IMR-90 (cell line): ENCODE data around the gene KIF20B. TPM values are rescaled to one million over a fixed set of nuclear protein-coding genes. Genes with fewer than 3 reads are reported as not detected.

Experiments used
- ATAC-seq: fragments of 200-7000 bp; cut with Tn5 transposase; 2 replicates; pipeline ENCODE4 v1.9.1; 2020; ENCODE audit warnings: low read depth, mild to moderate bottlenecking, moderate library complexity
- BruUV-seq: library from RNA; stranded (reverse); fragments of 400-500 nt; replicated peaks from 2 replicates; lab custom pipeline; 2021; lab: Mats Ljungman, UMichigan
- CTCF ChIA-PET: fragments of 300-600 bp; formaldehyde crosslinking; extraction: SDS; loops from one replicate; lab custom pipeline; 2021; ENCODE audit warnings: antibody characterized with exemption; lab: Yijun Ruan, JAX
- POLR2A ChIA-PET: fragments of 300-600 bp; sonication (Branson Sonifier 250); formaldehyde crosslinking; loops from one replicate; lab custom pipeline; 2022; ENCODE audit warnings: antibody characterized with exemption; ENCODE audit not compliant: unreplicated experiment; lab: Charles Lee
- DNase-seq: peaks from one replicate; pipeline ENCODE4 v3.0.0; 2013
- H2AFZ ChIP-seq: replicated peaks from 2 replicates; pipeline ENCODE3; 2013; ENCODE audit warnings: low read length, mild to moderate bottlenecking; ENCODE audit not compliant: poor library complexity
- H2AK5ac ChIP-seq: 2 replicates; pipeline ENCODE4 v1.6.1; 2013; ENCODE audit warnings: low read depth, low read length, inconsistent platforms
- H2AK9ac ChIP-seq: replicated peaks from 2 replicates; pipeline ENCODE3; 2013; ENCODE audit warnings: mild to moderate bottlenecking, low read depth, low read length, moderate library complexity; ENCODE audit not compliant: poor library complexity
- H2BK120ac ChIP-seq: 2 replicates; pipeline ENCODE4 v1.6.1; 2013; ENCODE audit warnings: low read depth, low read length, inconsistent platforms
- H2BK15ac ChIP-seq: 3 replicates; pipeline ENCODE4 v1.6.1; 2013; ENCODE audit warnings: low read depth, low read length, inconsistent platforms
- H2BK20ac ChIP-seq: 2 replicates; pipeline ENCODE4 v1.6.1; 2013; ENCODE audit warnings: low read depth, mild to moderate bottlenecking, inconsistent platforms, low read length, moderate library complexity
- H2BK5ac ChIP-seq: 2 replicates; pipeline ENCODE4 v1.6.1; 2013; ENCODE audit warnings: mild to moderate bottlenecking, low read depth, low read length, inconsistent platforms; ENCODE audit not compliant: poor library complexity, severe bottlenecking
- H3K14ac ChIP-seq: replicated peaks from 2 replicates; pipeline ENCODE4 v1.6.1; 2013; ENCODE audit warnings: low read depth, low read length, inconsistent platforms
- H3K18ac ChIP-seq: 2 replicates; pipeline ENCODE4 v1.6.1; 2013; ENCODE audit warnings: low read depth, low read length, control low read depth
- H3K23ac ChIP-seq: 2 replicates; pipeline ENCODE4 v1.6.1; 2013; ENCODE audit warnings: low read depth, low read length, inconsistent platforms
- H3K27ac ChIP-seq: 2 replicates; pipeline ENCODE4 v1.5.1; 2013; ENCODE audit warnings: mild to moderate bottlenecking, control low read depth, low read length; ENCODE audit not compliant: insufficient read depth
- H3K27me3 ChIP-seq: 2 replicates; pipeline ENCODE4 v1.6.1; 2013; ENCODE audit warnings: low read length; ENCODE audit not compliant: control insufficient read depth, insufficient read depth
- H3K36me3 ChIP-seq: 2 replicates; pipeline ENCODE4 v1.6.1; 2013; ENCODE audit warnings: low read length, mixed read lengths; ENCODE audit not compliant: control insufficient read depth, insufficient read depth
- H3K4ac ChIP-seq: 2 replicates; pipeline ENCODE4 v1.6.1; 2013; ENCODE audit warnings: low read depth, low read length, inconsistent platforms
- H3K4me1 ChIP-seq: 2 replicates; pipeline ENCODE4 v1.6.1; 2013; ENCODE audit warnings: low read length, mixed read lengths; ENCODE audit not compliant: control insufficient read depth, insufficient read depth
- H3K4me2 ChIP-seq: 2 replicates; pipeline ENCODE4 v1.6.1; 2013; ENCODE audit warnings: low read depth, mild to moderate bottlenecking, control low read depth, low read length, moderate library complexity
- H3K4me3 ChIP-seq: 2 replicates; pipeline ENCODE4 v1.5.1; 2013; ENCODE audit warnings: low read depth, mild to moderate bottlenecking, control low read depth, low read length, moderate library complexity; ENCODE audit not compliant: insufficient read depth
- H3K56ac ChIP-seq: 2 replicates; pipeline ENCODE4 v1.6.1; 2013; ENCODE audit warnings: low read length, inconsistent platforms; ENCODE audit not compliant: insufficient read depth; ENCODE audit errors: extremely low read depth
- H3K79me1 ChIP-seq, 2 experiments: 2 replicates each; pipeline ENCODE4 v1.6.1; 2013; ENCODE audit warnings: low read length in 2 of 2, inconsistent platforms in 1 of 2, low read depth in 1 of 2
- H3K9ac ChIP-seq: 2 replicates; pipeline ENCODE4 v1.6.1; 2013; ENCODE audit warnings: low read depth, low read length, control low read depth
- H3K9me1 ChIP-seq: 2 replicates; pipeline ENCODE4 v1.6.1; 2013; ENCODE audit warnings: low read length, inconsistent platforms; ENCODE audit not compliant: insufficient read depth
- H3K9me3 ChIP-seq: 2 replicates; pipeline ENCODE4 v1.6.1; 2013; ENCODE audit warnings: low read length; ENCODE audit not compliant: control insufficient read depth, insufficient read depth
- H4K20me1 ChIP-seq: 2 replicates; pipeline ENCODE4 v1.6.1; 2013; ENCODE audit warnings: low read length, inconsistent platforms; ENCODE audit not compliant: insufficient read depth
- H4K5ac ChIP-seq: 2 replicates; pipeline ENCODE4 v1.6.1; 2013; ENCODE audit warnings: mild to moderate bottlenecking, low read depth, low read length, control low read depth
- H4K8ac ChIP-seq, 2 experiments: 2 replicates each; pipeline ENCODE4 v1.6.1; 2013; ENCODE audit warnings: low read depth in 2 of 2, low read length in 2 of 2, control low read depth in 1 of 2, inconsistent platforms in 1 of 2
- H4K91ac ChIP-seq: 2 replicates; pipeline ENCODE4 v1.6.1; 2013; ENCODE audit warnings: low read depth, low read length, inconsistent platforms; ENCODE audit not compliant: insufficient read depth
- BHLHE40 ChIP-seq: fragments of 150-350 bp; IDR thresholded peaks from 2 replicates; pipeline ENCODE4 v1.6.1; 2016; ENCODE audit warnings: mild to moderate bottlenecking, low read depth, low read length
- CEBPB ChIP-seq: IDR thresholded peaks from 2 replicates; pipeline ENCODE4 v1.6.1; 2012; ENCODE audit warnings: low read depth, low read length, improper control_type of control experiment
- CHD1 ChIP-seq: IDR thresholded peaks from 2 replicates; pipeline ENCODE4 v1.6.1; 2012; ENCODE audit warnings: low read depth, low read length, improper control_type of control experiment
- CTCF ChIP-seq: conservative IDR thresholded peaks from 2 replicates; pipeline ENCODE4 v1.5.1; 2012; ENCODE audit warnings: mild to moderate bottlenecking, low read depth, low read length, improper control_type of control experiment
- ELK1 ChIP-seq: fragments of 150-350 bp; IDR thresholded peaks from 2 replicates; pipeline ENCODE4 v1.6.1; 2016; ENCODE audit warnings: low read depth, mild to moderate bottlenecking, low read length, moderate library complexity, borderline replicate concordance
- FOS ChIP-seq: fragments of 150-350 bp; IDR thresholded peaks from 2 replicates; pipeline ENCODE4 v1.6.1; 2016; ENCODE audit warnings: low read depth, low read length
- MAFK ChIP-seq: IDR thresholded peaks from 2 replicates; pipeline ENCODE4 v1.6.1; 2012; ENCODE audit warnings: low read depth, low read length, improper control_type of control experiment
- MAZ ChIP-seq: IDR thresholded peaks from 2 replicates; pipeline ENCODE4 v1.6.1; 2012; ENCODE audit warnings: low read depth, mild to moderate bottlenecking, low read length, improper control_type of control experiment, moderate library complexity, borderline replicate concordance
- MXI1 ChIP-seq: IDR thresholded peaks from 2 replicates; pipeline ENCODE4 v1.6.1; 2012; ENCODE audit warnings: low read depth, mild to moderate bottlenecking, low read length, moderate library complexity, borderline replicate concordance
- NFE2L2 ChIP-seq: fragments of 150-350 bp; IDR thresholded peaks from 2 replicates; pipeline ENCODE4 v1.6.1; 2016; ENCODE audit warnings: low read depth, mild to moderate bottlenecking, low read length
- POLR2A ChIP-seq: IDR thresholded peaks from 2 replicates; pipeline ENCODE4 v1.6.1; 2012; ENCODE audit warnings: mild to moderate bottlenecking, low read depth, low read length
- RAD21 ChIP-seq: IDR thresholded peaks from 2 replicates; pipeline ENCODE4 v1.6.1; 2012; ENCODE audit warnings: low read length, improper control_type of control experiment
- RCOR1 ChIP-seq: IDR thresholded peaks from 2 replicates; pipeline ENCODE4 v1.6.1; 2012; ENCODE audit warnings: mild to moderate bottlenecking, low read length, improper control_type of control experiment; ENCODE audit not compliant: insufficient replicate concordance
- RFX5 ChIP-seq: IDR thresholded peaks from 2 replicates; pipeline ENCODE4 v1.8.0; 2012; ENCODE audit warnings: low read depth, mild to moderate bottlenecking, low read length, moderate library complexity
- SMC3 ChIP-seq: fragments of 150-350 bp; IDR thresholded peaks from 2 replicates; pipeline ENCODE4 v1.6.1; 2016; ENCODE audit warnings: low read depth, mild to moderate bottlenecking, antibody characterized with exemption, low read length, moderate library complexity
- USF2 ChIP-seq: fragments of 150-350 bp; IDR thresholded peaks from 2 replicates; pipeline ENCODE4 v1.6.1; 2017; ENCODE audit warnings: mild to moderate bottlenecking, antibody characterized with exemption, low read length, low read depth
- WGBS, 2 experiments: methylation state at CpG; one replicate each; pipeline versions ENCODE4 v1.1.5 to v1.1.7; 2013; ENCODE audit warnings: missing lambda C conversion rate in 2 of 2; ENCODE audit not compliant: insufficient read length in 1 of 2; ENCODE audit errors: extremely low coverage in 2 of 2; 5-methylcytosine and 5-hydroxymethylcytosine counted together
- dilution Hi-C: fragments of 300-500 bp; cut with HindIII; formaldehyde crosslinking; loops from one replicate; pipeline ENCODE4 v1.14.3; 2018; ENCODE audit warnings: low sequenced_read_pairs; ENCODE audit not compliant: unreplicated experiment
- in situ Hi-C: fragments of 300-500 bp; cut with MboI; formaldehyde crosslinking; loops from 3 replicates; pipeline ENCODE4 v1.14.3; 2019; ENCODE audit warnings: low sequenced_read_pairs, inconsistent platforms, mixed read lengths
- intact Hi-C: fragments of 100-400 bp; cut with micrococcal nuclease; formaldehyde crosslinking; loops from 2 replicates; pipeline ENCODE4 v1.10.0; 2022
- polyA plus RNA-seq, 3 experiments: library from polyadenylated mRNA; depleted of rRNA; stranded (reverse); fragments of >200 nt; gene quantifications; 2 replicates each; pipeline ENCODE4 v1.2.3, GENCODE V29; 2012; ENCODE audit warnings: low replicate concordance in 1 of 3
- total RNA-seq: library from RNA; depleted of rRNA; stranded (reverse); fragments of >200 nt; gene quantifications from 2 replicates; pipeline ENCODE4 v1.2.3, GENCODE V29; 2012

The KIF20B gene
- total and polyA plus RNA-seq, 2 of the 4 experiments (the other 2 are of a cell fraction), result 3.1 to 23.5 TPM

- DNase-seq (no peak), ATAC-seq (no peak)
- H3K9me1 ChIP-seq, result 0 out of 2 replicates have a peak, but pooled peaks cover 4% of the 10 kb centered on the region
- no peak overlapping the region for H3K4me2 ChIP-seq
- H3K56ac ChIP-seq, result no peak overlapping the region
- H2BK120ac ChIP-seq, result no peak overlapping the region
- no peak overlapping the region for H2BK5ac ChIP-seq
- in situ Hi-C loops, result no loop called here
- H2BK20ac ChIP-seq, result no peak overlapping the region
- H4K20me1 ChIP-seq, result no peaks in the 10 kb centered on the region
- no peak overlapping the region for H4K91ac ChIP-seq
- no peak overlapping the region for H3K4ac ChIP-seq
- no peaks in the 10 kb centered on the region for H3K79me1 ChIP-seq
- no peaks in the 10 kb centered on the region for H3K27me3 ChIP-seq
- no peaks in the 10 kb centered on the region for H3K9me3 ChIP-seq
- H3K4me1 ChIP-seq, result no peaks in the 10 kb centered on the region; the same call in 1 of the 2 replicates
- no peak overlapping the region for H4K8ac ChIP-seq
- no peak overlapping the region for H3K23ac ChIP-seq
- dilution Hi-C loops, result no loop called here
- H2BK15ac ChIP-seq, result no peak overlapping the region
- H3K4me3 ChIP-seq, result no peak overlapping the region
- no peak overlapping the region for H3K18ac ChIP-seq
- no peak overlapping the region for H3K14ac ChIP-seq
- no TSS peak for BruUV-seq
- H2AK5ac ChIP-seq, result no peak overlapping the region
- no peaks in the 10 kb centered on the region for H3K36me3 ChIP-seq
- no peak overlapping the region for H2AK9ac ChIP-seq
- H2AFZ ChIP-seq, result no peak overlapping the region
- no peak overlapping the region for H3K9ac ChIP-seq
- TF ChIP-seq RCOR1 (no peak), BHLHE40 (no peak), ELK1 (no peak), RAD21 (no peak), CTCF (no peak), SMC3 (no peak), CEBPB (no peak), POLR2A (no peak), USF2 (no peak), CHD1 (no peak), MAFK (no peak), MAZ (no peak), RFX5 (no peak), NFE2L2 (no peak), MXI1 (no peak), FOS (no peak)
- H3K27ac ChIP-seq, result no peak overlapping the region
- 100% methylated on average over 2 of the region's 7 CpGs; no CpG with 5 or more reads in 1 of the 2 experiments for WGBS, 2 experiments
- ChIA-PET CTCF (no interaction called here), POLR2A (no interaction called here)
- intact Hi-C loops, result no loop called here
- H4K5ac ChIP-seq, result no peak overlapping the region
These were observed 87.9 kb downstream of the KIF20B start for GRCh38 chr10:89789188-89789877.
